Astrocyte of the hippocampus (primary cell): ENCODE measurements around the gene APC.
"Not testable (repeated sequence)": the region's sequence is repeated elsewhere in the genome, so short reads cannot be mapped to it uniquely, and the experiment has no call there.

ENCODE experiments used
- DNase-seq: peaks from one replicate; pipeline ENCODE4 v3.0.0; 2011; ENCODE audit warnings: low read depth, low spot score

Gene APC

GRCh38 chr5:112716895-112717294 is 20.8 kb upstream of the APC start:
- DNase-seq, result not testable (repeated sequence)

GRCh38 chr5:112717506-112718082 is 20.1 kb upstream of the APC start:
- DNase-seq, result no peak

DNA sequence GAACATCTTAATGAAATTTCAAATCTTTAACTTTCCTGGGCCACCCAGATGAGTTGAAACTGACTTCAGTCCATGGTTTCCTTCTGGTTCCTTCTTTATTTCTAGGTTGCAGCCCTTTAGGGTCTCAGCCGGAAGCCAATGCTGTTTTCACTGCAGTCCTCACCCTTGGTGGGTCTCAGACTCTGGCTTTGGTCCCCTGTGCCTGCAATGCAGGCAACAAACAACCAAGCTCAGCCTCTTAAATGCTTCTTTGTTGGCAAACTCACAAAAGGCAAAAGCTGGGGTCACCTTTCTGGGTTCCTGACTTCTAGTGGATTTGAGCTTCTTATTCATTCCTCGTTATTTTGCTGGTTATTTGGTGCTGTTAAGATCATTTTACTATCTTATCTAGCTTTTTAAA is 19.3 kb upstream of the APC start:
- DNase-seq, result no peak

GRCh38 chr5:112720576-112720975 is 17.1 kb upstream of the APC start:
- DNase-seq, result no peak

DNA sequence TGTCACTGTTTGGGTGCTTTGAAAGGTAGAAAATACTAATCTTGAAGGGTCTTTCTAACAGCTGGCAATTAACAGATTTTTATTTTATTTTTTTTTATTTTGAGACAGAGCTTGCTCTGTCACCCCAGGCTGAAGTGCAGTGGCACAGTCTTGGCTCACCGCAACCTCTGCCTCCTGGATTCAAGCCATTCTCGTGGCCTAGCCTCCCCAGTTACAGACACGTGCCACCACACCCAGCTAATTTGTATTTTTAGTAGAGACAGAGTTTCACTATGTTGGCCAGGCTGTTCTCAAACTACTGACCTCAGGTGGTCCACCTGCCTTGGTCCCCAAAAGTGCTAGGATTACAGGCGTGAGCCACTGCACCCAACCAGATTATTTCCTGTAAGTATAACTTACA is 12.8 kb upstream of the APC start:
- no peak for DNase-seq

GRCh38 chr5:112729630-112730029 is 8.1 kb upstream of the APC start:
- DNase-seq, result no peak

- no peak for DNase-seq
Measured at GRCh38 chr5:112732131-112732530, 5.6 kb upstream of the APC start.

GRCh38 chr5:112733586-112733985 is 4.1 kb upstream of the APC start:
- no peak for DNase-seq

DNA sequence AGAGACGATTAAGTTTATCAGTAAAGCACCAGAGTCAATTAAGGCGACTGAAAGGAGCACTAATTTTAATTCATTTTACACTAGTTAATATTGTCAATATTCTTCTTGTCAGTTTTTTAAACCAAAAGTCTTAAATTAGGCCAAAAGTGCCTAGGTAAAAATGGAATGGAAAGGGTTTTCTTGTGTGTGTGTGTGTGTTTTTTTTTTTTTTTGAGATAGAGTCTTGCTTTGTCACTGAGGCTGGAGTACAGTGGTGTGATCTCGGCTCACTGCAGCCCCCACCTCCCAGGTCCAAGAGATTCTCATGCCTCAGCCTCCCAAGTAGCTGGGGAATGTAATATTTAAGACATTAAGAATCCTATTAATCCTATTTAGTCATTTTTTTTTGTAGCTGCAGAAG is 3.1 kb upstream of the APC start:
- DNase-seq, result no peak

GRCh38 chr5:112735702-112736101 is 2.0 kb upstream of the APC start:
- peak; percentile 6 for DNase-seq

- DNase-seq, result no peak
Measured at GRCh38 chr5:112737070-112737462, 619 bp upstream of the APC start.

DNA sequence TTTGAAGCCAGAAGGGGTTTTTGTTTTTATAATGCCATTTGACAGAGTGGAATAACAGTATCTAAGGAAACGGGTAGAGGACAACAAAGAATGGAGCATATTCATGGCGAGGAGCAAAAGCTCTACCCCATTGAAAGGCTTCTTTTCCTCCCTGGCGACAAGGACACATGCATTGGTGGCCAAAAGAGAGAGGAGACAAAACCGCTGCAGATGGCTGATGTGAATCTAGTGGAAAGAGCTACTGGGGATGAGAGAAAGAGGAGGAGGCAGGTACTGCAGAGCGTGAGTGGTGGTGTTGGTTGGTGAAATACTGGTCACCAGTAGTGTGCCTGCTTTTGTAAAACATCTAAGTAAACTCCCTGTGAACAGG is 491 bp downstream of the APC start:
- peak; percentile 34 for DNase-seq

DNA sequence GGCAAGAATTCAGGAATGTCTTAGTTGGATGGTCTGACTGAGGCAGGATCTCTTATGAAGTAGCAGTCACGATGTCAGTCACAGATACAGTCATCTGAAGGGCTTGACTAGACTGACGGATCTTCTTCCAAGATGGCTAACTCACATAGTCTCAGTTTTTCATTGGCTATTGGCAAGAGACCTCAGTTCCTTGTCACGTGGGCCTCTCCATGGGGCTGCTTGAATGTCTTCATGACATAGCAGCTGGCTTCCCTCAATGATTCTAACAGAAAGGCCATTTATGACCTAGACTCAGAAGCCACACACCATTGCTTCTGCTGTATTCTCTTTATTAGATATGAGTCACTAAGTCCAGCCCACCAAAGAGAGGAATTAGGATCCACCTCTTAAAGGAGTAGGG is 4.7 kb downstream of the APC start:
- DNase-seq, result no peak

DNA sequence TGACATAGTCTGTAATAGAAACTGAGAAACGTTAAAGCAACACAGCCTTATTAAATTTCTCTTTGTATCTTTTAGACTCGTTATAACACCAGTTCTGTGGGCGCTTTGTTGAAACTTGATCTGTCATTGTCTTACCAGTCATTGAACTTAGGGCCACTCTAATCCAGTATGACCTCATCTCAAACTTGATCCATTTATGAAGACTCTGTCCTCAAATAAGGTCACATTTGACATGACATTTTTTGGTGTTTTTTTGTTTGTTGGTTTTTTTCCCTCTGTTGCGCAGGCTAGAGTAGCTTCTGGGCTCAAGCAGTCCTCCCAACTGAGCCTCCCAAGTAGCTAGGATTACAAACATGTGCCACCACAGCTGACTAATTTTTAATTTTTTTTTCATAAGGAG is 5.9 kb downstream of the APC start:
- no peak for DNase-seq

DNA sequence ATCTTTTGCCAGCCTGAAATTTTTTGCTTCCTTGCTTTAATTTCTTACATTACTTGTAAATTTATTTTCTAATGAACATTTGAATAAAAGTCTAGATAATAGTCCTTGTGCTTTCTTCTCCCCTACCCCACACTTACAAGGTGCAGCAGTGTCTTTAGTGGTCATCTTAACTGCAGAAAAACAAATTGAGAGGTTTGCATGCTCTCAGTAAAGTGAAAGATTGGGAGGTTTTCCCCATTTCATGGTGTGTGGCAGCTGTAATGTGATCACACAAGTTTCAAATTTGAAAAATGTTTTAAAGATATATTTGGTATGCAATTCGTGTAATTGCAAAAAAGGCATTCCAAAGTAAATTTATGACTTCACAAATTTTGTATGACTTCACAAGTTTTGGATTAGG is 14.7 kb downstream of the APC start:
- DNase-seq, result no peak

- no peak for DNase-seq
Measured at GRCh38 chr5:112755703-112756102, 18.0 kb downstream of the APC start.

- peak; percentile 72 for DNase-seq
Measured at GRCh38 chr5:112757468-112758208, 20.0 kb downstream of the APC start.

- DNase-seq, result no peak
Measured at GRCh38 chr5:112758676-112759075, 21.0 kb downstream of the APC start.

DNA sequence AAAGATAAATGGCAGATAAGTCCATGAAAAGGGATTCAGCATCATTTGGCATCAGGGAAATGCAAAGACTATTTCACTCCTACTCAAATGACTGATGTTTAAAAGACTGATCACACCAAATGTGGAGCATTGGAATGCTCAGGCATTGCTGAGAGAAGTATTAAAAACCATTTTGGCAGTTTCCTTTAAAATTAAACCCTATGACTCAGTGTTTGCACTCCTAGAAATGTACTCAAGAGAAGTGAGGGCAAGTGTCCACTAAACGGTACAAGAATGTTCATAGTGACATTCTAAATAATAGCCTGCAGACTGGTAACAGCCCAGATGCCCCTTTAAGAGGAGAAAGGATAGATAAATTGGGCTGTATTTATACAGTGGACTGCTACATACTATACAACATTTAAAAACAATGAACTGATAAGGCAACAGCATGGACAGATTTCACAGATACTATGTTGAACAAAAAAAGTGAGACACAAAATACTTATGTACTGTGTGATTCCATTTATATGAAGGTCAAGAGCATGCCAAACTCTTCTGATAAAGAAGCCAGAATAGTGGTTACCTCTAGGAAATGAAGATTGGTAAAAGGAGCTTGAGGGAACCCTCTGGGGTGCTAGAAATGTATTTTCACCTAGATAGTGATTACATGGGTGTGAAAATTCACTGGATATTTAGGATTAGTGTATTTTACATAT is 24.6 kb downstream of the APC start:
- DNase-seq, result peak; percentile 64

DNA sequence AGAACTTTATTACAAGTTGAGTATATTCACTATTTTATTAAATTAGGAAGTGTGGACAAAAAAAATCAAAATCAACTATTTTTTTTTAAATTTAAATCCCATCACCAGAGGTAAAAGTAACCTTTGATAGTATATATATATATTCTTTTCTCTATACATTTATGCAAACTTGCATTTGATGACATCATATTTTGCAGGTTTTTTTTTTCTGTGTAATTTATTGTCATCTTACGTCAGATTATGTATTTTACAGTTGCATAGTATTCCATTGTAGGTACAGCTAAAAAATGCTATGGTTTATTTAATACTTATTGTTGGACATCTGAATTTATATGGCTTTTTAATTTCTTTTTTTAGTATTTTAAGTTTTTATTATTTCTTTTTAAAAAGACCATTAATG is 25.5 kb downstream of the APC start:
- DNase-seq, result no peak

GRCh38 chr5:112772124-112772523 is 34.4 kb downstream of the APC start:
- no peak for DNase-seq

DNA sequence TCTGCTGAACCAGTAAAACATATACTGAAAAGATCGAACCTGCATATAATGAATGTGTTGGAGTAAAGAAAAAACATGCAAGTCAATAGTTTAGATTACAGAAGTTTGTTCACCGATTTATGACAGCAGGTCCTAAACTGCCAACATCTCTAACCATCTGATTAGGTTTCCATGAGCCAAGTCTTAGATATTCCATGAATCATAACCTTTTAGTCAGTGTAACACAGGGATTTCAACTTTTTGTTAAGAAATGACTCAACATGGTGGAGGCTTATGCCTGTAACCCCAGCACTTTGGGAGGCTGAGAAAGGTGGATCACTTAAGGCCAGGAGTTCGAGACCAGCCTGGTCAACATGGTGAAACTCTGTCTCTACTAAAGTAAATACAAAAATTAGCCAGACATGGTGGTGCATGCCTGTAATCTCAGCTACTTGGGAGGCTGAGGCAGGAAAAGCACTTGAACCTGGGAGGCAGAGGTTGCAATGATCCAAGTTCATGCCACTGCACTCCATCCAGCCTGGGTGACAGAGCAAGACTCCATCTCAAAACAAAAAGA is 38.7 kb downstream of the APC start:
- DNase-seq, result peak; percentile 52

GRCh38 chr5:112779531-112779930 is 41.8 kb downstream of the APC start:
- no peak for DNase-seq
